NB4 (cell line): ENCODE data around the gene SDSL.

Experiments
- DNase-seq: peaks from one replicate; pipeline ENCODE4 v3.0.0; 2010; ENCODE audit warnings: low read depth
- H3K4me3 ChIP-seq: one replicate; pipeline ENCODE4 v1.5.1; 2011; ENCODE audit warnings: mild to moderate bottlenecking, low read depth, low read length, moderate library complexity
- CTCF ChIP-seq: IDR thresholded peaks from one replicate; pipeline ENCODE4 v1.5.1; 2012; ENCODE audit warnings: low read depth, low read length
- MYC ChIP-seq: IDR thresholded peaks from 2 replicates; pipeline ENCODE4 v1.6.1; 2011; ENCODE audit warnings: low read depth, low read length
- POLR2A ChIP-seq: IDR thresholded peaks from 2 replicates; pipeline ENCODE4 v1.6.1; 2011; ENCODE audit warnings: mild to moderate bottlenecking; ENCODE audit not compliant: insufficient read length; ENCODE audit errors: extremely low read depth
- TF ChIP-seq, protein P1 (sequence below): IDR thresholded peaks from 2 replicates; pipeline ENCODE4 v1.6.1; 2011; ENCODE audit warnings: low read depth, low read length

The SDSL gene

DNA sequence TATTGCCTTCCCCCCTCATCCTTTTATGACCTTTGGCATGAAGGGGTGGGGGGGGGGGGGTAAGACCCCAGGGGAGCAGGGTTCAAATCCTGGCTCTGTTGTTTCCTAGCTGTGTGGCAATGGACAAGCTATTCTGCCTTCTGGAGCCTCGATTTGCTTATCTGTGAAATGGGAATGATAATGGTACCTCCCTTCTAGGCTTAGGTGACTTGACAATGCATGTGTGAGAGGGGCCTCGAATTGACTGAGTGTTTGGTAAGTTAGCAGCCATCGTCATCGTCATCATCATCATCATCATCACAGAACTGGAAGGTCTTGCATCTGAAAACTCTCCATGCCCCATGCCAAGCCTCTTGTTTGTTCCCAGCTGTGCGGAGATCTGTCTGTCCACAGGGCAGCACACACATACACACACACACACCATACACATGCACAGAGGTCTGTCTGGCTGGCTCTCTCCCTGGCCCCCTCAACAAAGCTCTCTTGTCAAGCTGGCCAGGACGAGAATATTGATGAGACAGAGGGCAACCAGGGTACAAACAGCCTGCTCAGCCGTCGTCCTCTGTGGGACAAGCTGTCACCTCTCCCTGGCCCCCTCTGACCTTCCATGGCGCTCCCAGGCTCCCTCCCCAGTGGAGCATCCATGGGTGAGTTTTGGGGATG is 12.6 kb upstream of the SDSL start:
- TF ChIP-seq CTCF (no peak), POLR2A (no peak), MYC (no peak)
- TF ChIP-seq, protein P1, sequence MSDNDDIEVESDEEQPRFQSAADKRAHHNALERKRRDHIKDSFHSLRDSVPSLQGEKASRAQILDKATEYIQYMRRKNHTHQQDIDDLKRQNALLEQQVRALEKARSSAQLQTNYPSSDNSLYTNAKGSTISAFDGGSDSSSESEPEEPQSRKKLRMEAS = no peak

GRCh38 chr12:113413488-113413939 is 8.7 kb upstream of the SDSL start:
- H3K4me3 ChIP-seq = no peak overlapping the region
- peak; percentile 76 for DNase-seq
- TF ChIP-seq POLR2A = no peak
- TF ChIP-seq, protein P1 = no peak
- no peak for TF ChIP-seq MYC
- TF ChIP-seq CTCF = no peak

More for the DNA sequence above, 12.6 kb upstream of the SDSL start:
- H3K4me3 ChIP-seq = no peak overlapping the region
- DNase-seq = no peak

GRCh38 chr12:113414519-113415038 is 7.6 kb upstream of the SDSL start:
- H3K4me3 ChIP-seq = no peak overlapping the region
- no peak for DNase-seq
- TF ChIP-seq CTCF (no peak), POLR2A (no peak), MYC (no peak)
- TF ChIP-seq, protein P1 = no peak

DNA sequence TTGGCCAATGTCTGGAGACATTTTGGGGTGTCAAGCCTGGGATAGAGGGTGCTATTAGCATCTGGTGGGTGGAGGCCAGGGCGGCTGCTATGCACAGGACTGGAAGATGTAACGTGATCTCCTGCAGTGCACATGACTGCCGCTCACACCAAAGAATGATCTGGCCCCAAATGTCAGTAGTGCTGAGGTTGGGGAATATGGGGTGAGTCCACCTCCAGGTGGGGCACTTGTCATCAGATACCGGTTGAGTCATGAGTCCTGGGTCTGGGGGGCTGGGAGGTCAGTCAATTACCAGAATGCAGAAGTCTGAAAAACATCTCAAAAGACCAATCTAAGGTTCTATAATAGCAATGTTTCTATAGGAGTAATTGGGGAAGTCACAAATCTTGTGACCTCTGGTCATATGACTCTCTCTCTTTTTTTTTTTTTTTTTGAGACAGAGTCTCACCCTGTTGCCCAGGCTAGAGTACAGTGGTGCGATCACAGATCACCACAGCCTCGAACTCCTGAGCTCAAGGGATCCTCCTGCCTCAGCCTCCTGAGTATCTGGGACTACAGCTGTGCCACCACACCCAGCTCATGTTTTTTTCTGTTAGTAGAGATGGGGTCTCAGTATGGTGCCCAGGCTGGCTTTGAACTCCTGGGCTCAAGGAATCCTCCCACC is 6.0 kb upstream of the SDSL start:
- peak; percentile 59 for DNase-seq
- TF ChIP-seq POLR2A (no peak), MYC (no peak), CTCF (no peak)
- TF ChIP-seq, protein P1 = no peak
- H3K4me3 ChIP-seq = no peak overlapping the region

DNA sequence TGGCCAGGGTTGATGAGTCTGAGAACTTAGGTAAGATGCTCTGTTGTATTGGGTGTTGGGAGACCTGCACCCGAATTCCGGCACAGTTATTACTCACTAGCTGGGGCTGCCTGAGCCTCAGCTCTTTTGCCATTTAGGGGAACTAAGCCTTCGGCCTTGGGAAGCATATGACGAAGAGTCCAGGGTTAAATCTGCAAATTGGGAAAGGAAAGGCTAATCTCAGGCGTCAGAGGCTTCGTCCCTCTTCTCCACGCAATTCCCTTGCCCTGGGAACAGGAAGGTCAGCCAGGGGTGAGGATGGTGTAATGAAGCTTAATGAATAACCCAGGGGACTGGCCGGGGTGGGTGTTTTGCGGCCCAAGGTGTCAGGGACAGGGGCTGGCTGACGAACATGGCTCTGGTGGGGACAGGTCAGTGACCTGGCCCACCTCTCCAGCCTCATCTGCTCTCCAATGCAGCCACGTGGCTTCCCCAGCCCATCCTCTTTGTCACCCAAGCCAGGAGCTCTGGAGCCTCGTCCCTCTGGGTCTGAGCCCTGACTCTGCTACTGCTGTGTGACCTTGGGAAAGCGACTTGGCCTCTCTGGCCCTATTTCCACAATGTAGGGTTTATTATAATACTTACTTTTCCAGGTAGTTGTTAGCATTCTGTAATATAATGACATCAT is 3.8 kb upstream of the SDSL start:
- TF ChIP-seq MYC (no peak), POLR2A (no peak), CTCF (no peak)
- TF ChIP-seq, protein P1 = no peak
- no peak for DNase-seq
- no peak overlapping the region for H3K4me3 ChIP-seq
